Measurements from ENCODE around the gene ADRA2C. TPM values are rescaled to one million over a fixed set of nuclear protein-coding genes. Genes with fewer than 3 reads are reported as not detected.
A peak's percentile ranks its signal among the peaks of the same experiment; 100 is the strongest.

ADRA2C gene
- total RNA-seq, 1 experiment from 2014 or later, result 0.53 TPM

DNA sequence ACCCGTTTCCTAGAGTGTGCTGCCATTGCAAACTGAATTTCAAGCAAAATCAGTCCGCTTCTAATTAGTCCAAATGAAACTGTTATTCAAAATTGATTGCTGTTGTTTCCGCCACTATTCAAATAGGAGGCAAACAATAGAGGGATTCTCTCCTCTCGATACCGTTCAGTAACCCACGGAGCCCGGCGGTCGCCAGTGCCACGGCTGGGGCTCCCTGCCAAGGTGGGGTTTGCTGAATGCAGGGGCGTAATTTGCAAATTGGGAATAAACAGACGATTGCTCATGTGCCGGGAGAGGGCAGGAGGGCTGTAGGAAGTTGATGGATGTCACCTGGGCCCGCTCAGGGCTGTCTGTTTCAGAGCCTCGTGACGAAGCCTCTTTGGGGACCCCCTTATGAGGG lies 8.8 kb downstream of the ADRA2C start:
- no peak for DNase-seq (ENCODE audit: low spot score)

DNA sequence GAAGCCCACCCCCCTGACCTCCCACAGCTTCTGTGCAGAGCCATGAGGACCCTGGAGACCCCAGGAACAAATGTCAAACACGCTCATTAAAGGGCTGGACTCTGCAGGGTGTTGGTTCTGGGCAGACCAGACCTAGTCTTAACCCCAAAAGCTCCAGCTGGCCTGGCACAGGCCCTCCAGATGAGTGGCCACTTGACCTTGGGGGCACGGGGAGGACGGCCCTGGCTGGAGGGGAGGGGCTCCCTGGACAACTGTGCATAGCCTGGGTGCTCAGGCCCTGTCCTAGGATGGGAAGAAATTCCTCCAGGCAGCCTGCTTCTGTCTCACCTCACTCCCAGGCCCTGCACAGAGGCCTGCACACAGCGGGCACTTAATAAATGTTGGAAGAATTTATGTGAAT lies 9.4 kb downstream of the ADRA2C start:
- no peak for DNase-seq (ENCODE audit: low spot score)

DNA sequence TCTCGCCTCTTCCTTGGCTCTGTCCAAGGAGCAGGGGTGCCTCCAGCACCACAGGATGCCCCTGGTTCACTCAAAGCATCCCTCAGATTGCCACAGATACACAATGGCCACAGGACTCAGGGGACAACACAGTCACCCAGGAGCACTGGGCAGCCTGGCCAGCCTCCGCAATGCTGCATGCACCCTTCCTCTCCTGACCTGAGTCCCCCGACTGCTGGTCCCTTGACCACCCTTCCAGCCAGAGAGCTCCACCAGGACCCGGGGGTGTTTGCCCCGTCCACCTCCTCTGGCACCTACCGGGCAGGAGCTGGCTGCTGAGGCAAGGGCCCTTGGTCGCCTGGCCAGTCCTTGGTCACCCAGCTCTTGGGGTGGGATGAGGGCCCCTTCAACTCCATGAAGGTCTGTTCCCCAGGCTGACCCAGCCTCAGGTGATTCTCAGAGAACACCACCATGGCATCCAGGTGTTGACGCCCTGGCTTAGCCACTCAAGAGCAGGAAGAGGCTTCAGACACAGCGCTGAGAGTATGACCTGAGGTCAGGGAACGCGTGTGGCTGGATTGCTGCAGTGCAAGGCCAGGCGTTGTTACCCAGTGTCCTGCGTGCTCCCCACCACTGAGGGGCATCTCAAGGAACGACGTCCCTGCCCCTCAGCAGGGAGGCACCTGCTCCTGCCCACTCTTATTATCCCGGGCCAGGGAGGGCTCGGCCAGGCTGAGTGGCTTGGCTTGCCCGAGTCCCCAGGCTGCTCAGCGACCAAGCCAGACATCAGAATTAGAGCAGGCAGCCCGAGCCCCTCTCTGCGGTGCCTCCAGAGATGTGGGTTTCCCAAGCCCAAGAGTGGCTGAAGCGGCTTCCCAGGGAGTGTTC lies 10.2 kb downstream of the ADRA2C start:
- no peak for DNase-seq (ENCODE audit: low spot score)

DNA sequence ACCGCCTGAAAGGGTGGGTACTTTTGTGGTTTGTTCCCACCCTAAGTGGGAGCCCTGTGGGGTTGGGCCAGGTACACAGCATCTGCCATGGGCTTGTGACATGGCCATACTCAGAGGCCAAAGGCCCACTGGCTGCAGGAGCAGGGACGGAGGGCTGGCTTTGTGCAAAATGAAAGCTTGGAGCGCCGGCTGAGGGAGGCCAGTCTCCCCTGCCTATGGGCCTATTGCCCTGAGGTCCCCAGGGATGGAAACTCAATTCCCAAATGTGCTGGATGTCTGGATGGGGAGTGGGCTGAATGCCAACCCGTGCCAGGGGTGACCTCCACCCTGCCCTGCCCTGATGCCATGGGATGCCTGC lies 10.8 kb downstream of the ADRA2C start:
- no peak for DNase-seq (ENCODE audit: low spot score)

DNA sequence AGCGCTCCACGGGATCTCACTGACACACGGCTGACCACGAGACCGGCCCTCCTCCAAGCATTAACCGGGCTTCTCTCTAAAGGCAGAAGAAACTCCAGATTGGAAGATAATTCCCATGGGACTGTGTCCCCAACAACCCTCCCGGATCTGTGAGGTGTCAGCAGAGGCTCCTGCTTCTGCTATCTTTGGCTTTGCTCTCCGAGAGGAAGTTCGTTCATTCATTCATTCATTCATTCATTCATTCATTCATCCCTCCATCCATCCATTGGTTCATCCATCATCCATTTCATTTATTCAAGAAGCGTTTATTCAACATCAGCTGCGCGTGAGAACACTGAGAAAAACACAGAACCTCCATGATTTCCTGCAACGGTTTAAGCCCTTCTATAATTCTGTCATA lies 11.5 kb downstream of the ADRA2C start:
- DNase-seq (ENCODE audit: low spot score), result no peak

DNA sequence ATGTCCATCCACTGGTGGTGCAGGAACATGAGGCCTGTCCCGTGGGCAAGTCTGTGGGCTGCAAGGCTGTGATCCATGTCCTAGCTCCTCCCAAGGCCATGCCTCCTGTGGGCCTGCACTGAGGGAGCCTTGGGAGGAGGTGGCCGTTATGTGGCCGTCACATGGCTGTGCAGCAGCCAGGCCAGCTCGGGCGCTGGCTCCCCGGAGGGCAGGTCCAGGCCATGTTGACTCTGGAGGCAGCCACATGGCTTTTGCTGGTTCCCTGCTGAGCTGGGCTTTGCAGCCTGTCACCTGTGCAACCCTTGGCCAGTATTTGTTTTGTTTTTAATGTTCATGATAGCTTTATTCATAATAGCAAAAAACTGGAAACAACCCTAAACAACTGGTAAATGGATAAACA lies 13.3 kb downstream of the ADRA2C start:
- DNase-seq (ENCODE audit: low spot score), result no peak

DNA sequence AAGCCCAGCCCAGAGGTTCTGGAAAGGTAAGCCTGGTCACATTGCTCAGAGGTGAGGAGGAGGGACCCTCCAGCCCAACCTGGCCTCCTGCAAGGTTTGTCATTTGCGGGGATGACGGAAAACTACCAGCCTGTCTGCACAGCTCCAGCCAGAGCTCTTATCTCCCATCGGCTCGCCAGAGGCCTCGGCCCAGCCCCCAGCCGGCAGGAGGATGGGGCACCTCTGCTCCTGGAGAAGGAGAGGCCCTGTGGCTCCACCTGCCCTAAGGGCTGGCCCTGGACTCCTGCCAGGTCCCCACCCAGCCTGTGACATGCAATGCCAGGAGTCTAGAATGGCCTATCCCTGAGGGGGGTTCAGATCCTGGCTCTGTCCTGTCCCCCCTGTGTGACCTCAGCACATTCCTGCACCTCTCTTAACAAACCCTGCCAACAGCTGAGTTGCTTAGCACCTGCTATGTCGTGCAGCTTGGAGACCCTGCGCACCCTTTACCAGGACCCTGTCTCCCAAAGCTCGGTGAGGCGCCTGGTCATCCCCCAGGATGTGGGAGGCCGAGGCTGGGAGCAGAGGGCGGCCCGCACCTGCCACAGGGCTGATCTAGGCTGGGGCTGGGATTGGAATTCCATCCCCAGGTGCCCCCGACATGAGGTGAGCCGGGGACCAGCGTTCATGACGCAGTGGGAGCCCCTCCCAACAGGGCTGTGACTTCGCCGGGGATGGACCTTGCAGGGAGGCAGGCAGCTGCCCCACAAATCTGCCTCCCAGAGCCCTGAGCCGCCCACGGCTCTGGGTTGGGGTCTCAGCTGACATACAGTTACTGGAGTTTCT lies 14.4 kb downstream of the ADRA2C start:
- DNase-seq (ENCODE audit: low spot score), result peak; percentile 61

DNA sequence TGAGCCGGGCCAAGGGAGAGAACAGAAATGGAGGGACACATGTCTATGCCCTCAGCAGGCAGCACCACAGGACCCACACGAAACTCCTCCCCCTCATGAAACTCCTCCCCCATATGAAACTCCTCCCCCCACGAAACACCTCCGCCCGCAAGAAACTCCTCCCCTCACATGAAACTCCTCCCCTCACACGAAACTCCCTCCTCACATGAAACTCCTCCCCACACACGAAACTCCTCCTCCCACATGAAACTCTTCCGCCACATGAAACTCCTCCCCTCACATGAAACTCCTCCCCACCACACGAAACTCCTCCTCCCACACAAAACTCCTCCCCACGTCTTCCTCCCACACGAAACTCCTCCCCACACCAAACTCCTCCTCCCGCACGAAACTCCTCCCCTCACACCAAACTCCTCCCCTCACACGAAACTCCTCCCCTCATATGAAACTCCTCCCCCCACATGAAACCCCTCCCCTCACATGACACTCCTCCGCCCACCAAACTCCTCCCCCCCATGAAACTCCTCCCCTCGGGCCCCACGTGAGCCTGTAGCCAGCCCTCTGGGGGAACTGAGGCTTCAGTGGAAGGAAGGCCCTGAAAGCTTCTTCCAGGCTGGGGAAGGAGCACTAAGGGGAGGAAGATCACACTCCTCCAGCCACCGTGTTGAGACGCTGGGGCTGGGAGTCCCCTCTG lies 15.2 kb downstream of the ADRA2C start:
- peak; percentile 19 for DNase-seq (ENCODE audit: low spot score)

DNA sequence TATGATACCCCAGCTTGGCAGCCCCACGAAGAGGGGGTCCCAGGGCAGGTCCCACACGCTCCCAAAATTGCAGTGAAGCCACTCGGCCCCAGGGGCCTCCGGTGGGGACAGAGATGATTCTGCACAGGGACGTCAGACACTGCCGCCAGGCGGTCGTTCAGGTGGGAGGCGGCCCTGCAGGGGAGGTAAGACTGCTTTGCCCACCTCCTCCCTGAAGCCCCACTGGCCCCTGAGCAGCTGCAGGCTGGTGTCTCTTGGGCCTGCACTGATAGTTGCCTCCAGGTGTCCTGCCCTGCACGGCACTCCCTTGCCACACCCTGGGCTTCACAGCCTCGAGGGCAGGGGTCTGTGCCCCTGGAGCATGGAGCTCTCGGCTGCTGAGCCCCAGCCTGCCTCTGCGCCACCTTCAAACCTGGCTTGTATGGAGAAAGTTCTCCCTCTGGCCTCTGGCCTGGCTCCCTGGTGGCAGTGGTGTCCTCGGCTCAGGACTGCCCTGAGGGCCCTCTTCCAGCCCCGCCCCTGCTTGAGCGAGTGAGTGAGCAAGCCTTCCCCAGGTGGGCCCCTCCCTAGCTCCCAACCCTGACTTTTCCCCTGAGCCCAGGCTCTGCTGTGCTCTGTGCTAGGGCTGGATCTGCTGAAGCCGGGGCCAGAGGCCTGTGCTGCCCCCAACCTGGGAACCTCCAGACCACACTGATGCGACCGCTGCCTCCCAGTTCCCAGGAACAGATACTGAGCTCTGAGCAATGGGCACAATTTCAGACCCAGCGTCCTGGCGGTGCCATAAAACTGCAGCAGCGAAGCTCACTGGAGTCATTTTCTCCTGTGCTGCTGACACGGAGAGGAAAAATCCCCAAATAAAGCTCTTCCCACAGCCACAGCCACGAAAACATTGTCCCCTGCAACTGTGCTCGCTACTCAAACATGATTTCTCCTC lies 16.1 kb downstream of the ADRA2C start:
- DNase-seq (ENCODE audit: low spot score), result no peak

DNA sequence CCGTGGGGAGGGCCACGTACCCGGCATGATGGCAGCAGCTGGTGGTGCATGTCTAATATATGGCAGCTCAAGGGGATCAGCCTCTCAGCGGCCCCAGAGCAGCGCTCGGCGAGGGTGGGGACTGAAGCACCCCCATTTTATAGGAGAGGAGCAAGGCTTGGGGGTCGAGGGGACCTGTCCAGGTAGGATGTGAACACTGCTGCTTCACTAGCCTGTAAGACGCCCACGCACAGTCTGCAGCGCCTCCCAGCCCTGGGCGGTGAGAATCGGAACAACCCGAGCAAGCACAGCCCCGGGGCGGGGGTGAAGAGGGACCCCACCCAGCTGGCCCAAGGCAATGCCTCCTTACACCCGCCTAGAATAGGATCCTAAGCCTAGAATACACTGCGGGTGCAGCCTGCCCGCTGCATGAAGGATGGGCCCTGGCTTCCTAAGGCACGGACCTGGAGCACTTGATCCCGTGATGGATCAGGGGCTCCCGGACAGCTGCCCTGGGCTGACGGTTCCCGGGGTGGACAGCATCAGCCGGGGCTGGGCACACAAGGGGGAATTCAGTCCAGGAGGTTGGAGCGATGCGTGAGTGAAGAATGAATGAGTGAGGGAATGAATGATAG lies 17.6 kb downstream of the ADRA2C start:
- DNase-seq (ENCODE audit: low spot score), result peak; percentile 34

DNA sequence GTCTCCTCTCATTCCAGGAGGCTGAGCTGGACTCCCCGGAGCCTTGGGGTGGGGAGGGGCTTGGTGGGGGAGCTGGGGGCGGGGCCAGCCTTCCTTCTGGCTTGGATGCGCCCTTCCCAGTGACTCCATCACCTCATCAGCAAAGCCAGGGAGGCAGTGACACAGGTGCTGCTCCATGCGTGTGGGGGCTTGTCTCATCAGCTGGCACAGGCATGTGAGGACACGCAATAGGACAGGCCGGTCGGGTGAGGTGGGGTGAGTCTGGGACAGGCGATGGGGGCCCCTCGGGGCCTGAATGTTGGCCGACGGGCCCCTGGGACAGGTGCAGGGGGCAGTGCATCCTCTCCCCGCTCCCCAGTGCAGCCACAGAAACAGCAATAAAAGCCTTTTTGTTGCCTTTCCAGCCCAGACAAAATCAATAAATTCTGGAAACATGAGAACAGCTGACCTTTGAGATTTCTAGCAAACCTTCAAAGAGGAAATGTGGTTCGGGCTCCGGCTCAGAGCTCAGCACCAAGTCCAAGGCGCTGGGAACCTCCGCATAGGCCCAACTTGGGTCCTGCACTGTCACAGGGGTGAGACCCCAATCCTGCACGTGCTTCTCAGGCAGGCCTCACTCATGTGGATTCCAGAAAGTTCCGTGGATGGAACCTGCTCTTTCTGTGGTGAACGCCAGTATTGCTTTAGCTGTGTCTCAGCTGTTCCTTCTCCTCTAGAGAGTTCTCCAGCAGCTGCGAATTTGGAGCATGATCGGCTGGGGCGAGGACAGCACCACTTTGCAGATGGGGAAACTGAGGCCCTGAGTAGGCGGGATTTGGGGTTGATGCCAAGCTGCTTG lies 18.5 kb downstream of the ADRA2C start:
- no peak for DNase-seq (ENCODE audit: low spot score)

DNA sequence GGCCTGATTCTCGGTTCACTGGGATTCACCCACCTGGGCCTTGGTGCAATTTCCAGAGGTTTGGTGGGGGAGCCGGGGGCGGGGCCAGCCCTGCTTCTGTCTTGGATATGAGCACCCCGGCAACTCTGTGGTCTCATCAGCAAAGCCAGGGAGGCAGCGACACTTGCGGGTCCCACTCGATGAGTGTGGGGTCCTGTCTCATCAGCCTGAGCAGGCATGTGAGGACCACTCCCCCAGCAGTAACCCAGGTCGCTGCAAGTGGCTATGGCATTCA lies 19.0 kb downstream of the ADRA2C start:
- no peak for DNase-seq (ENCODE audit: low spot score)

DNA sequence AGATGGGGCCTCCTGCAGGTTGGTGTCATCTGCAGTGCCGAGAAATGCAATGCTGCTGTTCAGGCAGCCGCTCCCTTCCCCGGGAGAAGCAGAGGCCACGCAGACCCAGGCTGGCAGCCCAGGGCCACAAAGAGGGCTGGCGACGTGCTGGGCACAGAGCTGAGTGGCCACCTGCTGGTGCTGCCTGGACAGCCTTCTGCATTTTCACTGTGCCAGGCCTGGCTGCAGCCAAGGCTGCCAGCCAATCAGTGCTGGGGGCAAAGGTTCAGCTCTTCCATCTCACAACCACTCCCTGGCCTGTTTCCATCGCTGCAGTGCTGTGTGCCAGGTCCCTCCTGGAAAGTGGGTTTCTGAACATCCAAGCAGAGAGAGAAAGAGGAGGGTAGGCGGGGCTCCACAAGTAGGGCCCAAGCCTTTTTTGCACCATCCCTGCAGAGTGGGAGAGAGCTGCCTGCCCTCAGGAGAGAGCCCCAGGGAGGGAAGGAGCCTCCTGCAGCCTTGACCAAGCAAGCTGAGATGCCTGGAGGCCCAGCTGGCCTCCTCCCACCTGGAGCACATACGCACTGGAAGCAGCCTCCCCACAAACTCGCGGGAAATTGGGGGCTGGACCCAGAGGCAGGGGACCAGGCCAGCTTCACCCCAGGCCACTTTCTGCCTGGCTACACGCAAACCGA lies 20.1 kb downstream of the ADRA2C start:
- peak; percentile 65 for DNase-seq (ENCODE audit: low spot score)

DNA sequence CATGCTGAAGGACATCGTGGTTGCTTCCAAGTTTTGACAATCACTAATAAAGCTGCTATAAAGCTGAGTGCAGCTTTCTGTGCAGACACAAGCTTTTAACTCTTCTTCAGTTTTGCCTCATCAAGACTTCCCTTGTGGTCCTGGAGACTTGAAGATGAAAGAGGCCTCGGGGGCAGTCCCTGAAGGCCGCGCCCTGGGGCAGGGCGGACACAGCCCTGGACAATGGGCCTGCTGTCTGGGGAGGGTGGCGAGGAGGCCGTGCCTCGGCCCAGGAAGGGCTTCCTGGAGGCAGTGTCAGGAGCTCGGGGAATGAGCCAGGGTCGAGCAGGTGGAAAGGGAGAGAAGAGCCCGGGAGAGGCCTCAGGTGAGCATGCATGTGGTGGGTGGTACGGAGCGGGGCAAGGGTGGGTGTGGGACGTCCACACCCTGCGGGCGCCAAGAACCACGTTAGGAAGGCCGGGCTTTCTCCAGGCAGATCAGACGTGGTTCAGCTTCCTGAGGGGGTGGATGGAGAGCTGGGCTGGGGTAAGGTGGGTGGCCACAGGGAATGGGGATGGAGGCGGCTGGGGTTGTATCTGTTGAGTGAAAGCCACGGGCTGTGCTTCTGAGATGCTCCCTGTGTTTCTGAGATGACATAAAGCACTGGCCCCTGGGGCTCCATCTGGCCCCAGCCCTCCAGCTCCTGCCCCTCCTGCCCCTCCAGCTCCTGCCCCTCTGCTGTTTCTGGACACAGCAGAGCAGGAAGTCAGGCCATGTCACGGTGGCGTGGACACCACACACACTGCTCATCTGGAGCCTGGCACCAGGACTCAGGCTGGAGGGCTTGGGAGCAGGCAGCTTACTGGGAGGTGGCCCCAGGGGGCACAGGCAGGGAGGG lies 21.5 kb downstream of the ADRA2C start:
- no peak for DNase-seq (ENCODE audit: low spot score)

DNA sequence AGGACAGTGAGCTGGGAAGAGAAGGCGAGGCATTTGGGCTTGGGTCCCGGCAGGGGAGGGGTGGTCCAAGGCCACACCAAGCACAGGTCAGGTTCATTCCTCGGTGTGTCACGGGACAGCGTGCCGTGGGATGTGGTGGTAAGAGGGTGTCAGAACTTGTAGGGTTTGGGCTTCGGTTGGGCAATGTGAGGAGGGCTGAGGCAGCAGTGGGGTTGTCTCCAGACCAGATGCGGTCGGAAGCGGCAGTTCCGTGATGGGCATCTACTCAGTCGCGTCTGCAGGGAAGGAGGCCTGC lies 22.1 kb downstream of the ADRA2C start:
- DNase-seq (ENCODE audit: low spot score), result no peak

DNA sequence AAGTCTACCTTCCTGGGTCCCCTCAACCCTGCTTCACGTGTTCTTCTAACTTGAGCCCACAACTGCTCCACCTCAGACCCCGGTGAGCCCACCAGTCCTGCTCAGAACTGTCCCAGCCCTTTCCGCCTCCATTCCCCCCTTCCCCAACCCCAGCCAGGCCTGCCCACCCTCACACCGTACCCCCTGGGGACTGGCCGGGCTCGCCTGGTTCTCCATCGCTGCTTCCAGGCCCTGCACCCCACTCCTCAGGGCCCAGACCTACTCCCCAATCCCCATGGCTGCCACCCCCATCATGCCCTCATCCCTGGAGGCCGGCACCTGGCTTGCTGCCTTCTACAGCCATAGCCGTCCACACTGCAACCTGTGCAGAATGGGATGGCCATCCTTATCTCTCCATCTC lies 23.4 kb downstream of the ADRA2C start:
- DNase-seq (ENCODE audit: low spot score), result no peak

DNA sequence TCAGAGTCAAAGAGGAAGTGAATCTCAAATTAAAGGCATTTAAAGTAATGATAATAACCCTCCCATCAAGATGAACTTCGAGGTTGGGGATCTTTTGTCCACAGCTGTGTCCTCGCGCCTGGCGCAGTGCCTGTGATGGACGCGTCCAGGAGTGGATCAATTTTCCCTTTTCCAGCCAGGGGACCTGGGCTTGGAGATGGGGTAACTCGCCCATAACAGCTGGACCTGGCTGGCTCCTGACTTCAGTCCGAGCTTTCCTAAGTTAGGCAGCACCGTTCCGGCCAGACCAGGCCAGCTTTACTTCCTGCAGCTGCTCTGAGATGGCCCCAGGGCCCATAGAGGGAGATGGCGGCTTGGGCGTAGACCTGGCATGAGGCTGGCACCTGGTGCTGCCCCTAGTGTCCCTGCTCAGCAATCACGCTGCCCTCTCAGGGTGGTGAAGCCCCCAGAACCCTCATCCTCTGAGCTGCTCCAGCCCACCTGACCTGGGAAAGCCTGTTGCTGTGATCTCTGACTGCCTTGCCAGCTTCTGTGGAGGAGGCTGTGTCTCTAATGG lies 23.9 kb downstream of the ADRA2C start:
- DNase-seq (ENCODE audit: low spot score), result no peak

DNA sequence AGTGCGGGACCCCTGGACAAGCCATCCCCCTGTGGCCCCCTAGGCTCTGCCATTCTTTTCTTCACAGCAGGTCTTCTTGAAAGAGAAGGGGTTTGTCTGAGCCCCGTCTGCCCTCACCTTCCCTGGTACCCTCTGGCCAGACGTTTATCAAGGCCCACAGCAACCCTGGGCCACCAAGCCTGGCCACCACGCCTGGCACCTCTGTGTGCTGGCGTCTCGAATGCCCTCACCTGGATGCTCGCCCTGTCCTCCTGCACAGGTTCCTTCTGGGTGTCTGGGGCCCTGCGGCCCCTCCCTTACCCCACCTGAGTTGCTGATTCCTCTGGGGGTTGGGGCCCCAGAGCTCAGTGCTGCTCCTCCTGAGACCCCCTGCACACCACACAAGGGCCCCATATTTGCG lies 25.1 kb downstream of the ADRA2C start:
- no peak for DNase-seq (ENCODE audit: low spot score)
